ENCODE measurements around the gene SERTAD1. TPM values are rescaled to one million over a fixed set of nuclear protein-coding genes. Genes with fewer than 3 reads are reported as not detected.

Gene SERTAD1
- total and polyA plus RNA-seq, 2 donors (not counting 1 experiment from before 2014, with no cell fraction given): 11.9 to 59.4 TPM

DNA sequence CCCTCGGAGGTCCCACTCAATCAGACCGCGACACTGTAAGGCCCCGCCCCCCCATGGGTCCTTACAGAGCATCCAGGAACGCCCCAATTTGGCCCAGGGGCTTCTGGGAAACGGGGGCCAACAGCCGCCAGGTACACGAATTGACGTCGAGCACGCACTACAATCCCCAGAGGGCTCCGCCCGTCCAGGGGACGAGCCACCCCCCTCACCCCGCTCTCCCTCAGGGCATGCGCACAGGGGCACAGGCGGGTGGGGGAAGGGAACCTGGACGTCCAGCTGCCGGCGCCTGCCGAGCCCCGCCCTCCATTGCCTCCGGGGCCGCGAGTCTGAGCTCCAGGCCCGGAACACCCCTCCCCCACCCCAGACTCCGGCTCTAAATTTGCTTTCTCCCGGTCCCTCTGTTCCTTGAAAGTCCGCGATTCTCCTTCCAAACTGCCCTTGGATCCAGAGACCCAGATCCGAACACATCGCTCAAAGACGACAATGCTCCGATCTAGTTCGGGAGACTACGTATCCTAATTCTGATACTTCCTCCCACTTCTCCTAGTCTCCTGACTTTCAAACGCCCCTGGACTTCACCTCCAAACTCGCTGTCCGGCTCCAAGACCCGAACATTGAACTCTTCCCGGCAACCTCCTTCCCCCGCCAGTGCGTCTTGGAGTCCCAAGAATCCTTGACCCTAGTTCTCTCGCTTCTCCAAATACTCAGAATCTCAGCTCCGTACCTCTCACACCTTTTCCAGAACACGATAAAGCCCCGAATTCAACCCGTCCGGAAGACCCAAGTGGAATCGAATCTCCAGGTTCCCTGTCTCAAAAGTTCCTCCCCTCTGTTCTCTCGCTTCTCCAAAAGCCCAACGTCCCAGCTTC lies 17.6 kb upstream of the SERTAD1 start:
- Histone ChIP-seq H3K4me2 (replicated peaks; ENCODE audit: low read depth, low read length, poor library complexity, severe bottlenecking) (peak overlapping the region; percentile 95), H3K36me3 (replicated peaks in 1 of 2; ENCODE audit: control extremely low read depth in 1 of 2, control insufficient read depth in 1 of 2, extremely low read depth in 1 of 2, insufficient read depth in 2 of 2, low read length in 1 of 2) (peaks cover 2 to 16% of the 10 kb centered on the region in 2 experiments), H3K27me3 (replicated peaks in 1 of 4; ENCODE audit: control extremely low read depth in 1 of 4, control insufficient read depth in 3 of 4, insufficient read depth in 4 of 4, low read length in 3 of 4) (no peaks in the 10 kb centered on the region), H3K9ac (ENCODE audit: low read length) (peak overlapping the region; percentile 84), H3K4me1 (ENCODE audit: control insufficient read depth in 2 of 2, insufficient read depth in 2 of 2, low read length in 2 of 2) (peaks cover 12% of the 10 kb centered on the region in 2 donors), H3K79me2 (ENCODE audit: control insufficient read depth, insufficient read depth, low read length) (peaks cover 41% of the 10 kb centered on the region), H3K27ac (ENCODE audit: low read length in 2 of 2) (peak overlapping the region; percentile 87 to 92), H4K20me1 (ENCODE audit: control insufficient read depth, insufficient read depth, low read length, poor library complexity, severe bottlenecking) (peaks cover 23% of the 10 kb centered on the region), H3K9me3 (ENCODE audit: control extremely low read depth in 1 of 3, control insufficient read depth in 2 of 3, insufficient read depth in 1 of 3, low read length in 2 of 3) (no peaks in the 10 kb centered on the region), H2AFZ (ENCODE audit: insufficient read depth, low read depth, low read length, poor library complexity, severe bottlenecking) (peak overlapping the region; percentile 78), H3K4me3 (ENCODE audit: control extremely low read depth in 1 of 5, extremely low read depth in 1 of 5, insufficient read depth in 1 of 5, low read depth in 2 of 5, low read length in 4 of 5) (peak overlapping the region; percentile 85 to 100 (median 95))
- Mint-ChIP-seq H3K27ac (peak overlapping the region; percentile 95), H3K9me3 (ENCODE audit: insufficient read depth) (no peaks in the 10 kb centered on the region), H3K27me3 (no peaks in the 10 kb centered on the region), H3K4me3 (peak overlapping the region; percentile 97), H3K4me1 (peaks cover 28% of the 10 kb centered on the region)
- intact Hi-C loops (cut with micrococcal nuclease): loop anchor here (1.0 to 5.0 kb wide), 6 partner anchors 8 to 819 kb away; partner anchors contain the start of genes HNRNPUL1, MIA and RAB4B
- peak; percentile 73 for ATAC-seq (ENCODE audit: low read depth)
- DNase-seq: peak; percentile 99
- POLR2A ChIA-PET: interaction anchor here (0.6 to 3.7 kb wide), 11 partner anchors 10 to 162 kb away, joined by 3 to 63 read pairs (median 4); partner anchors contain the start of genes BLVRB, C19orf47, PLD3 and SERTAD1
- CTCF ChIA-PET: interaction anchor here (1.1 to 5.6 kb wide), 7 partner anchors 10 to 160 kb away, joined by 3 to 87 read pairs (median 6); partner anchors contain the start of gene SERTAD1
- under 1% methylated on average over 46 of the region's 52 CpGs for WGBS (ENCODE audit: insufficient coverage)
- TF ChIP-seq, protein P1, sequence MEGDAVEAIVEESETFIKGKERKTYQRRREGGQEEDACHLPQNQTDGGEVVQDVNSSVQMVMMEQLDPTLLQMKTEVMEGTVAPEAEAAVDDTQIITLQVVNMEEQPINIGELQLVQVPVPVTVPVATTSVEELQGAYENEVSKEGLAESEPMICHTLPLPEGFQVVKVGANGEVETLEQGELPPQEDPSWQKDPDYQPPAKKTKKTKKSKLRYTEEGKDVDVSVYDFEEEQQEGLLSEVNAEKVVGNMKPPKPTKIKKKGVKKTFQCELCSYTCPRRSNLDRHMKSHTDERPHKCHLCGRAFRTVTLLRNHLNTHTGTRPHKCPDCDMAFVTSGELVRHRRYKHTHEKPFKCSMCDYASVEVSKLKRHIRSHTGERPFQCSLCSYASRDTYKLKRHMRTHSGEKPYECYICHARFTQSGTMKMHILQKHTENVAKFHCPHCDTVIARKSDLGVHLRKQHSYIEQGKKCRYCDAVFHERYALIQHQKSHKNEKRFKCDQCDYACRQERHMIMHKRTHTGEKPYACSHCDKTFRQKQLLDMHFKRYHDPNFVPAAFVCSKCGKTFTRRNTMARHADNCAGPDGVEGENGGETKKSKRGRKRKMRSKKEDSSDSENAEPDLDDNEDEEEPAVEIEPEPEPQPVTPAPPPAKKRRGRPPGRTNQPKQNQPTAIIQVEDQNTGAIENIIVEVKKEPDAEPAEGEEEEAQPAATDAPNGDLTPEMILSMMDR (IDR thresholded peaks at IDR 0.05): no peak
- no peak for TF ChIP-seq EZH2 (IDR thresholded peaks at IDR 0.05; ENCODE audit: borderline replicate concordance, insufficient read depth, low read depth, low read length, poor library complexity, severe bottlenecking)
